ENCODE data around the gene PPM1N. TPM values are rescaled to one million over a fixed set of nuclear protein-coding genes. Genes with fewer than 3 reads are reported as not detected.

The PPM1N gene
- total RNA-seq, 3 donors from 2014 or later: 1.1 to 1.4 (median 1.3) TPM

DNA sequence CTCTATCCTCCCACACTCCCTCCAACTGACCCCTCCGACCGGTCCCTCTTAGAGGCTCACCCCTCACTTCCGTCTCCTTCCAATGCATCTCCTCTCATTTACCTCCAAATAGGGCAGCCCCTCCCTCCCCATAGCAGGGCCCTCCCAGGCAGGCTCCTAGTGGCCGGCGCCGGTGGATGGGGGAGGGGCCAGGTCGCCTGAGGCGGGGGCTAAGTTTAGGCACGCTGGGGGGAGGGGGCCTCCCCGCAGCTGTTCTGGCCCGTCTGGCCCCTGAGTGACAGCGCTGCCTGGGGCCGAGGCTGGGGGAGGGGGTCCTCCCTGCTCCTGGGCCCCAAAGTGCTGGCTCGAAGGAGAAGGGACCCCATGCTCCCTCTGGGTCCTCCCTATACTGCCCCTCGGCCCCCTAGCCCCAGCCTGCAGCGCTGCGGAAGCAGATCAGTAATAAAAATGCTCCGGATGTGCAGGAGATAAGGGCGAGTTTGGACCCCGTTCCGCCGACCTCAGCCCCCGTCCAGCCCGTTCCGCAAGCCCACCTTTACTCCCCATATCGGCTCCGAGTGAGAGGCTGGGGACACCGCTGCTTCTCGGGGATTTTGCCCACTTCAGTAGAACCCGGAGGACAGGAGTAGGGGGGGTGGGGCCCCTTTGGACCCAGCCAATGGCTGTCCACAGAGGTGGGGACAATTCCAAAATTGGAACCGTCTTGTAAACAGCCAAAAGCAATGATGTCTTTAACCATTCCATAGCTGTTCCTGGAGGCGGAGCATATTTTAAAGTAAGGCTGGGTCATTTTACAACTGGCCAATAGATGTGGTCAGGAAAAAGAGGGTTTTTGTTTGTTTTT is 5.4 kb upstream of the PPM1N start:
- peaks cover 27% of the 10 kb centered on the region for H3K4me1 Mint-ChIP-seq (ENCODE audit: low read depth)
- no peak overlapping the region for H3K4me3 Mint-ChIP-seq
- no peaks in the 10 kb centered on the region for H3K9me3 Mint-ChIP-seq
- no peak for DNase-seq
- no peaks in the 10 kb centered on the region for H3K36me3 Mint-ChIP-seq (ENCODE audit: insufficient read depth)
- H3K27me3 Mint-ChIP-seq (ENCODE audit: low read depth): peaks cover 23% of the 10 kb centered on the region
- ATAC-seq: no peak

DNA sequence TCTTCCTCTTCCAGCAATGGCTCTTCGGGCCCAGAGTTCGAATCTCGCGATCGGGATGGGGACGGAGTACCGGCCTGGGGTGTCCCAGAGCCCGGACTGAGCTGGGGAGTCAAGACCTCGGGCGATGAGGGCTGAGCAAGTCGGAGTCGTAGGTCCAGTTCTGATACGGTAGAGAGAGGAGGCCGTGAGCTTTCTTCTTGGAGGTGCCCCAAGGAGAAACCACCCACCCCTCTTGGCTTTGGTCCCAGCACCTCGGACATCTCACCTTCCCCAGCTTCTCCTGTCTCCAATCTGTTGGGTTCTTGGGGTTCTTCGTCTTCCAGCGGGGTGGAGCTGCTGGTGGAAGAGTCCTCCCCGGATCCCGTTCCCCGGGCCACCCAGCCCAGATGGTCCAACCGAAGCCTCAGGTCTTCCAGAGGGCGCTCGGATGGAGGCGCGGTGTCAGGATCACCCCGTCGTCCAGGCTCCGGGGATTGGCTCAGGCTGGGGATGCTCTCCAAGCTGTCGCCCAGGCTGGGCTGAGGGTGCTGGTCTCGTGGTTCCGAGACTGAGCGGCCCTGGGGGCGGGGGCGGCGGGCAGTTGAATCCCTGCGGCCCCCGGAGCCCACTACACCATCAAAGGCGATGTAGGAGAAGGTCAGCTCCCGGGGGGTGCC is 3.9 kb upstream of the PPM1N start:
- H3K27me3 Mint-ChIP-seq (ENCODE audit: low read depth): peaks cover 23% of the 10 kb centered on the region
- ATAC-seq (no peak), DNase-seq (no peak)
- peaks cover 35% of the 10 kb centered on the region for H3K4me1 Mint-ChIP-seq (ENCODE audit: low read depth)
- no peaks in the 10 kb centered on the region for H3K36me3 Mint-ChIP-seq (ENCODE audit: insufficient read depth)
- no peaks in the 10 kb centered on the region for H3K9me3 Mint-ChIP-seq
- no peak overlapping the region for H3K4me3 Mint-ChIP-seq

DNA sequence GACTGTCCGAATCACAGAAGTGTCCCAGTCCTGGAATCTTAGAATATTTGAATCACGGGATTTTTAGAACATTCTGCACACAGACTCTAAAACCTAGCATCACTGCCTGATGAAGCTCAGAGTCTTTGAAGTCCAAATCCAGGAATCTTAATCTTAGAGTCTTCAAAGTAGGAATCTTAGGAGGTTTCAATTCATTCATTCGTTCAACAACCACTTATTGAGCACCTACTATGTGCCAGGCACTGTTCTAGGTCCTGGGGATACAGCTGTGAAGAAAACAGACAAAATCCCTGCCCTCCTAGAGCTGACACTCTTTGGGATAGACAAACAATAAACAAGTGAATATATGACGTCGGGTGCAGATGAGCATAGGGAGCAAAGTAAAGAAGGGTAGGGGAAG is 3.1 kb upstream of the PPM1N start:
- H3K4me1 Mint-ChIP-seq (ENCODE audit: low read depth): peaks cover 38% of the 10 kb centered on the region
- ATAC-seq: no peak
- H3K36me3 Mint-ChIP-seq (ENCODE audit: insufficient read depth): no peaks in the 10 kb centered on the region

DNA sequence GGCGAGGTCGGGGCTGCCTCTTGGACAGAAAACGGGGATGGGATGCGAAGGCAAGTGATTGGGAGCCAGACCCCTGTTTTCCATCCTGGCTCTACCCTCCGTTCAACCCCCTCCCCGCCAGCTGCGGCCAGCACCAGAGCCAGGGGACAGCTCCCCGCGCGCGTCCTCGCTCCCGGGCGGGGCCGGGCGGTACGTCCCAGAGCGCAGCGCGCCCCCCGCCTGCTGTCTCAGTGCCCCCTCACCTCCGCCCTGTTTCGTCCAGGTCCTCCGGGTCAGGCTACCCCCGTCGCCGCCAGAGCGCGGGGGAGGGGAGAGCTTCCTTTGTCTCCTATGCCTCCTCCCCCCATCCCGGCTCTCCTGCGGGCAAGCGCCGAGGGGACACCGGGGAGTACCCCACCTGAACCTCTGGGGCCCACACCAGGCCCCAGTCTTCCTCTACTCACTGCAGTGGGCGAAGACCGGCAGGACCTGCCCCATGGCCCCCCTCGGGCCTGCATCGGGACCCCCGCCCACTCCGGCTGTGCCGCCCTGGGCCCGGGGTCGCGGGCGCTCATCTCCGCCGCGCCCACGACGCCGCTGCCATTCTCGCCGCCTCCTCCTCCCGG is 1.8 kb upstream of the PPM1N start:
- Mint-ChIP-seq H3K4me1 (ENCODE audit: low read depth) (peaks cover 41% of the 10 kb centered on the region), H3K27me3 (ENCODE audit: low read depth) (peaks cover 25% of the 10 kb centered on the region), H3K4me3 (peak overlapping the region; percentile 65), H3K9me3 (no peaks in the 10 kb centered on the region), H3K36me3 (ENCODE audit: insufficient read depth) (peaks cover 4% of the 10 kb centered on the region)
- peak; percentile 34 to 39 for ATAC-seq
- no peak for DNase-seq

More for the DNA sequence above, 3.1 kb upstream of the PPM1N start:
- peaks cover 25% of the 10 kb centered on the region for H3K27me3 Mint-ChIP-seq (ENCODE audit: low read depth)
- H3K4me3 Mint-ChIP-seq: peak overlapping the region; percentile 65
- H3K9me3 Mint-ChIP-seq: no peaks in the 10 kb centered on the region
- no peak for DNase-seq

DNA sequence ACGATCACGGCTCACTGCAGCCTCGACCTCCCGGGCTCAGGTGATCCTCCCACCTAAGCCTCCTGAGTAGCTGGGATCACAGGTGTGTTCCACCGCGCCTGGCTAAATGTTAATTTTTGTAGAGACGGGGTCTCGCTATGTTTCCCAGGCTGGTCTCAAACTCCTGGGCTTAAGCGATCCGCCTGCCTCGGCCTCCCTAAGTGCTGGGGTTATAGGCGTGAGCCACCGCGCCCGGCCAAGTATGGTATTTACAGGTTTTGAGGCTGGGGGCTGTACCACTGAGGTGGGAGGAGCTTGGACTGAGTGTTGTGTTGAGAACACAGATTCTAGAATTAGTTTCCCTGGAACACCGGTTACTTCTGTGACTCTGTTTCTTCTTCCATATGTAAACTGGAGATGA is 452 bp upstream of the PPM1N start:
- H3K4me3 Mint-ChIP-seq: peak overlapping the region; percentile 44
- no peak for ATAC-seq
- H3K9me3 Mint-ChIP-seq: no peaks in the 10 kb centered on the region
- DNase-seq: no peak
- H3K27me3 Mint-ChIP-seq (ENCODE audit: low read depth): peaks cover 20% of the 10 kb centered on the region
- peaks cover 40% of the 10 kb centered on the region for H3K4me1 Mint-ChIP-seq (ENCODE audit: low read depth)
- H3K36me3 Mint-ChIP-seq (ENCODE audit: insufficient read depth): peaks cover 4% of the 10 kb centered on the region

DNA sequence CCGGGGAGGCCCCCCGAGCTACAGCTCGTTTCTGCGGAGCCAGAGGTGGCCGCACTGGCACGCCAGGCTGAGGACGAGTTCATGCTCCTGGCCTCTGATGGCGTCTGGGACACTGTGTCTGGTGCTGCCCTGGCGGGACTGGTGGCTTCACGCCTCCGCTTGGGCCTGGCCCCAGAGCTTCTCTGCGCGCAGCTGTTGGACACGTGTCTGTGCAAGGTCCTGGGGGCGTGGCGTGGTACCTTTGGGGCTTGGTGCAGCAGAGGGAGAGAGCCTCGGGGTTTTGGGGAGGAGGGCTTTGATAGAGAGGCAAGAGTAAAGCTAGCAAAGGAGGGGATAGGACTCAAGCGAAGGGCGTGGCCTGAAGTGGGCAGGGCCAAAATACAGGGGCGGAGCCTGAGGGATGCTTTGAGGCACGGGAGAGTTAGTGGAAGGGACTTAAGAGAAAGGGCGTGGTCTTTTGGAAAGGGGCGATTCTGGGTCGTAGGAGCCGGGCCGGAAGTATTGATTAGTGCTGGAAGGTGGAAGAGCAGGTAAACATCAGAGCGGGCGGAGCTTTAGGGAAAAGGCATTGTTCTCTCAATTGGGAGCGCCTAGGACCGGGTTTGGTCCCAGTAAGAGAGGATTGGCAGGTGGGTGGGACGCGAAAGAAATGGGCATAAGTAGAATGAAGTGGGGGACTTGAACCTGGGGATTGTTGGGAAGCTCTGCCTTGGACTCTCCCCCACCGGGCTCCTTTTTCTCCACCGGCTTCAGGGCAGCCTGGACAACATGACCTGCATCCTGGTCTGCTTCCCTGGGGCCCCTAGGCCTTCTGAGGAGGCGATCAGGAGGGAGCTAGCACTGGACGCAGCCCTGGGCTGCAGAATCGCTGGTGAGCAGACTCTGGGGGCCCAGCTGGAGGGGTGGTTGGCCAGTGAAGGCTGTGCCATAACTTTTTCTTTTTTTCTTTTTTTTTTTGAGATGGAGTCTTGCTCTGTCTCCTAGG is 1.2 kb downstream of the PPM1N start:
- H3K4me3 Mint-ChIP-seq: peak overlapping the region; percentile 62
- DNase-seq (peak; percentile 60), ATAC-seq (peak; percentile 10 to 22)
- H3K4me1 Mint-ChIP-seq (ENCODE audit: low read depth): peaks cover 32% of the 10 kb centered on the region
- H3K9me3 Mint-ChIP-seq: no peaks in the 10 kb centered on the region
- H3K36me3 Mint-ChIP-seq (ENCODE audit: insufficient read depth): peaks cover 4% of the 10 kb centered on the region
- H3K27me3 Mint-ChIP-seq (ENCODE audit: low read depth): peaks cover 11% of the 10 kb centered on the region

DNA sequence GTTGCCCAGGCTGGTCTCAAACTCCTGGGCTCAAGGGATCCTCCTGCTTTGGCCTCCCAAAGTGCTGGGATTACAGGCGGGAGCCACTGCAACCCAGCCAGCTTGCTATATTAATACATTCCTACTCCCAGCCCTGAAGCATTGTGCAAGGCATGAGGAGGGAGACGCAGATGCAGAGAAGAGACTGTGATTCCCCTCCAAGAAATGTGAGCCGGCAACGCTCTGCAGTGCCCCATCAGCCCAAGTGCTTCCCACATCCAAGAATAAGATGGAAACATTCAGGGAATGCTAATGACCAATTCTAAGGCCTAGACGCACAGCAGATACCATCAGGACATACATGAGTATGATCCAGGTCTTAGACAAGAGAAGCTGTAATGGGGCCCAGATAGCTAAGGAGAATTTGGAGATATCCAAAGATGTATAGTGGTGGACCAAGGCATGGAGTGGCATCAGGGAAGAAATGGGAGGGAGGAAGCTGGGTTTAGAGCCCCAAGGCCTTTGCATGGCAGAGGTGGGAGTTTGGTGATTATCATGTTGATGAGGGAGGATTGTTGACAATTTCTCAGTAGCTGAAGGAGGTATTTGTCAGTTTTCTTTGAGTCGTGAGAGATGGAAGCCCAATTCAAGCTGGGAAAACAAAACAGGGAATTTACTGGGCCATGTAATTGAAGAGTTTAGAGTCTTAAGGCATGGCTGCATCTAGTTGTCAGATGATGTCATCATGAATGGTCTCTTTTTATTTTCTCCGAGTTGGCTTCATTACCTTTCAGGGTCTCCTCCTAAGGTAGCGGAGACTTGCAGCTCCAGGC is 2.9 kb downstream of the PPM1N start:
- Mint-ChIP-seq H3K4me1 (ENCODE audit: low read depth) (peaks cover 35% of the 10 kb centered on the region), H3K36me3 (ENCODE audit: insufficient read depth) (peaks cover 4% of the 10 kb centered on the region), H3K27me3 (ENCODE audit: low read depth) (peaks cover 2% of the 10 kb centered on the region), H3K4me3 (no peak overlapping the region), H3K9me3 (no peaks in the 10 kb centered on the region)
- ATAC-seq: no peak
- DNase-seq: no peak

DNA sequence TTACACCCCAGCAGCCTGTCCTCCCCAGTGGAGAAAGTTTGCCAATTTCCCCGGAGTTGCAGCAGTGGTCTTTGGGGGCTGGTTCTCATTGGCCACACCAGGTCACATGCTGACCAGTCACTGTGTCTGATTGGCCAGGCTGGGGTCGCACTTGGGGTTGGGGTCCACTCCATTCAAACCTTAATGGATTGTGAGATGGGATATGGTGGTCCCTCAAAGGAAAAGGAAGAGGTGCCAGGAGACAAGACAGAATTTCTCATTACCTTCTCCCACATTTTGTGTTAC is 3.4 kb downstream of the PPM1N start:
- no peak for ATAC-seq
- DNase-seq: no peak
- Mint-ChIP-seq H3K27me3 (ENCODE audit: low read depth) (peaks cover 2% of the 10 kb centered on the region), H3K4me1 (ENCODE audit: low read depth) (peaks cover 37% of the 10 kb centered on the region), H3K9me3 (no peaks in the 10 kb centered on the region), H3K4me3 (no peak overlapping the region), H3K36me3 (ENCODE audit: insufficient read depth) (peaks cover 4% of the 10 kb centered on the region)

DNA sequence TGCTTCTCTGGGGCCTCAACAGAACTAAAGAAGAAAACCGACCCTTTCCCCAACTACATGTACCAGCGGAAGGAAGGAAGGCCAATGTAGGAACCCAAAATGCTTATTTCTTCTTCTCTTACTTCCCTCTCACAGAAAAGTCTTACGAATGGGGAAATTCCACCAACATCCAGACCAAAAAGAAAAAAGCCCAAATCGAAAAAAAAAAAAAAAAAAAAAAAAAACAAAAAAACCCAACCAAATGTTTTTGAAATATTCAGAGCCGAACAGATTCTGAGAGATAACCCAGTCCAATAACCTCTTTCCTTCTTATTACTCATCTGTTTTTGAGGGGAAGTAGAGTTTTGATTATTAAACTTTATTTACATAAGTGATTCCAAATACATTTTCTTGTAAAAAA is 3.9 kb downstream of the PPM1N start:
- H3K9me3 Mint-ChIP-seq: no peaks in the 10 kb centered on the region
- ATAC-seq: no peak
- H3K36me3 Mint-ChIP-seq (ENCODE audit: insufficient read depth): peaks cover 4% of the 10 kb centered on the region
- no peak overlapping the region for H3K4me3 Mint-ChIP-seq
- peaks cover 35% of the 10 kb centered on the region for H3K4me1 Mint-ChIP-seq (ENCODE audit: low read depth)
- H3K27me3 Mint-ChIP-seq (ENCODE audit: low read depth): peaks cover 2% of the 10 kb centered on the region
- no peak for DNase-seq

DNA sequence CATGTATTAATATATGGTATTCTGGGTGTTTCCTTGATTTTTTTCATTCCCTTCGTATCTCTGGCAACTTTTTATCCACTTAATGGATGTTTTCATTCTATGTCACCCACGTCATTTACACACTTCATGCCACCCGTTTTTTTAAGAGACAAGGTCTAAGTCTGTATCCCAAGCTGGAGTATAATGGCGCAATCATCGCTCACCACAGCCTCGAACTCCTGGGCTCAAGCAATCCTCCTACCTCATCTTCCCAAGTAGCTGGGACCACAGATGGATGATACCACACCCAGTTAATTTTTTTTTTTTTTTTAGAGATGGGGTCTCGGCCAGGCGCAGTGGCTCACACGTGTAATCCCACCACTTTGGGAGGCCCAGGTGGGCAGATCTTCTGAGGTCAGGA is 5.7 kb downstream of the PPM1N start:
- ATAC-seq (no peak), DNase-seq (no peak)
- H3K27me3 Mint-ChIP-seq (ENCODE audit: low read depth): peaks cover 2% of the 10 kb centered on the region
- H3K36me3 Mint-ChIP-seq (ENCODE audit: insufficient read depth): peaks cover 4% of the 10 kb centered on the region
- H3K4me1 Mint-ChIP-seq (ENCODE audit: low read depth): peaks cover 25% of the 10 kb centered on the region
- no peak overlapping the region for H3K4me3 Mint-ChIP-seq
- H3K9me3 Mint-ChIP-seq: no peaks in the 10 kb centered on the region

DNA sequence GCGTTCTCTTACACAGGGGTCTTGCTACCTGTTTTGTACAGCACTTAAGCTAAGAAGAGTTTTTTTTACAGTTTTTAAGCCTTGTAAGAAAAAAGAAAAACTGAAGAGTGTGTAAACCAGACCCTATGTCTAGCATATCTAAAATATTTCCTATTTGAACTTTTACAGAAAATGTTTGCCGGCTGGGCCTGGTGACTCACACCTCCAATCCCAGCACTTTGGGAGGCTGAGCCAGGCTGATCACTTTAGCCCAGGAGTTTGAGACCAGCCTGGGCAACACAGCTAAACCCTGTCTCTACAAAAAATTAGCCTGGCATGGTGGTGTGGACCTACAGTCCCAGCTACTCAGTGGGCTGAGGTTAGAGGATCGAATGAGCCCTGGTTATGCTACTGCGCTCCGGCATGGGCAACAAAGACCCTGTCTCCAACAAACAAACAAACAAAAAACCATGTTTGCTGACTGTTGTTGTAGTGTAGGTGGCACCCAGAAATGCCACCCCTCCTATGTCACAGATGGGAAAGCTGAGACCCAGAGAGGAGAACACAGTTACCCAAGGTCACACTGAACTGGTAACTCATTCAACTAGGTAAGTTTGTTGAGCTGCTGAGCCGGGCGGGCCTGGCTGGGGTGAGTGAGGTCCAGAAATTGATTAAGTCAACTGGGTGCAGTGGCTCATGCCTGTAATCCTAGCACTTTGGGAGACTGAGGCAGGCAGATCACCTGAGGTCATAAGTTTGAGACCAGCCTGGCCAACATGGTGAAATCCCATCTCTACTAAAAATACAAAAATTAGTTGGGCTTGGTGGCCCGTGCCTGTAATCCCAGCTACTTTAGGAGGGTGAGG is 7.1 kb downstream of the PPM1N start:
- Mint-ChIP-seq H3K4me3 (peak overlapping the region; percentile 75), H3K9me3 (no peaks in the 10 kb centered on the region), H3K36me3 (ENCODE audit: insufficient read depth) (peaks cover 4% of the 10 kb centered on the region), H3K4me1 (ENCODE audit: low read depth) (peaks cover 28% of the 10 kb centered on the region), H3K27me3 (ENCODE audit: low read depth) (no peaks in the 10 kb centered on the region)
- DNase-seq: no peak
- no peak for ATAC-seq

DNA sequence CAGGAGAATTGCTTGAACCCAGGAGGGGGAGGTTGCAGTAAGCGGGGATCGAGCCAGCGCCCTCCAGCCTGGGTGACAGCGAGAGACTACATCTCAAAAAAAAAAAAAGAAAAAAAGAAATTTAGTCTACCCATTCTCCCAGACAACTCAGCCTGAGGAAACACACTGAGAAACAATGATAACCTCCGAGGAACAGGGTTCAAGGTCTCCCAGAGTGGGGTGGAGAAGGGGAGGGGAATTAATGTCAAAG is 7.7 kb downstream of the PPM1N start:
- Mint-ChIP-seq H3K4me1 (ENCODE audit: low read depth) (peaks cover 29% of the 10 kb centered on the region), H3K36me3 (ENCODE audit: insufficient read depth) (peaks cover 4% of the 10 kb centered on the region), H3K9me3 (no peaks in the 10 kb centered on the region), H3K27me3 (ENCODE audit: low read depth) (no peaks in the 10 kb centered on the region), H3K4me3 (peak overlapping the region; percentile 75)
- ATAC-seq (no peak), DNase-seq (no peak)

All from activated T-cell treated with anti-CD3 and anti-CD28 coated beads, Interleukin-2, amount 50 U/mL, for 4 hours (primary cell).